ENCODE results near the gene CASK. TPM values are rescaled to one million over a fixed set of nuclear protein-coding genes. Genes with fewer than 3 reads are reported as not detected.

The CASK gene
- total and polyA plus RNA-seq, 9 of the 15 experiments (the other 6 are each of a cell fraction or from before 2014, with no cell fraction given) = 1.3 to 7.4 (median 5.2) TPM

DNA sequence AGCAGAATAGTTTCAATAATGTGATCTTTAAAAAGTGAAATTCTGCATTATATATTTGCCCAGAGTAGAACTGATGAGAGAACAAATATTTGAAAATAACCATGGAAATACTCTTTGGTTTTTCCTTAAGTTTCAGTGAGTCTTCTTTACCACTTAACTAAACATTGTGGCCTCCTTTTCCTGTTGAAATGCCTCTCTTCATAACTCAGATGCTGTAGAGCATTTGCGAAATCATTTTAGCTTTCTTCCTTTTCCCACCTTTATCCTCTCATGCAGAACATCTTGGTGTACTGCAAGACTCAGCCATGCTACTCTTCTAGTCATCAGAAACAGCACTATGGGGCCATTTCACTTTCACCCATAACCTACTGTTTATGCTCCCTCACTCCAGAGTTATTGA is 48.2 kb downstream of the CASK start:
- Histone ChIP-seq H3K9me3 (replicated peaks; ENCODE audit: control insufficient read depth, insufficient read depth, low read depth, low read length) (no peaks in the 10 kb centered on the region), H3K36me3 (ENCODE audit: control insufficient read depth, insufficient read depth, low read length) (no peaks in the 10 kb centered on the region), H2AFZ (ENCODE audit: low read depth, low read length) (no peak overlapping the region), H4K20me1 (replicated peaks; ENCODE audit: control insufficient read depth, insufficient read depth, low read length) (no peaks in the 10 kb centered on the region), H3K4me1 (replicated peaks in 1 of 2; ENCODE audit: control insufficient read depth in 2 of 2, insufficient read depth in 2 of 2, low read length in 2 of 2) (no peaks in the 10 kb centered on the region), H3K4me3 (no peak overlapping the region), H3K9ac (ENCODE audit: insufficient read depth in 1 of 2, low read depth in 2 of 2, low read length in 2 of 2) (no peak overlapping the region), H3K4me2 (ENCODE audit: insufficient read depth, low read length) (no peak overlapping the region), H3K27ac (ENCODE audit: extremely low read depth, low read depth, low read length) (no peak overlapping the region), H3K27me3 (ENCODE audit: control insufficient read depth in 2 of 2, insufficient read depth in 2 of 2, low read length in 2 of 2) (no peaks in the 10 kb centered on the region), H3K79me2 (ENCODE audit: control insufficient read depth, insufficient read depth, low read length) (no peaks in the 10 kb centered on the region), H3K9me1 (ENCODE audit: control insufficient read depth, insufficient read depth, low read length) (no peaks in the 10 kb centered on the region)
- no peak for FAIRE-seq
- DNase-seq (ENCODE audit: extremely low read depth in 1 of 4, low spot score in 3 of 4) = no peak
- ATAC-seq = no peak
- in situ Hi-C loops (cut with MboI) (no loop called here), intact Hi-C loops (cut with micrococcal nuclease) (no loop called here)
- no peak for TF ChIP-seq FOSL1 (tag; conservative IDR thresholded peaks at IDR 0.05)
- TF ChIP-seq, protein P1, sequence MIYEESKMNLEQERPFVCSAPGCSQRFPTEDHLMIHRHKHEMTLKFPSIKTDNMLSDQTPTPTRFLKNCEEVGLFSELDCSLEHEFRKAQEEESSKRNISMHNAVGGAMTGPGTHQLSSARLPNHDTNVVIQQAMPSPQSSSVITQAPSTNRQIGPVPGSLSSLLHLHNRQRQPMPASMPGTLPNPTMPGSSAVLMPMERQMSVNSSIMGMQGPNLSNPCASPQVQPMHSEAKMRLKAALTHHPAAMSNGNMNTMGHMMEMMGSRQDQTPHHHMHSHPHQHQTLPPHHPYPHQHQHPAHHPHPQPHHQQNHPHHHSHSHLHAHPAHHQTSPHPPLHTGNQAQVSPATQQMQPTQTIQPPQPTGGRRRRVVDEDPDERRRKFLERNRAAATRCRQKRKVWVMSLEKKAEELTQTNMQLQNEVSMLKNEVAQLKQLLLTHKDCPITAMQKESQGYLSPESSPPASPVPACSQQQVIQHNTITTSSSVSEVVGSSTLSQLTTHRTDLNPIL (CRISPR knock-in tag; IDR thresholded peaks at IDR 0.05) = no peak
- TF ChIP-seq KAT7 (CRISPR knock-in tag; IDR thresholded peaks at IDR 0.05; ENCODE audit: borderline replicate concordance) = no peak
- CTCF ChIA-PET (ENCODE audit: low intra/inter-chr PET ratio) = no interaction called here
- no CpG with 5 or more reads among the region's 1 CpG for WGBS (ENCODE audit: insufficient coverage, low coverage, missing lambda C conversion rate)
- POLR2A ChIA-PET = interaction anchor here (0.6 kb wide), 1 partner anchor 174 kb away, joined by 3 read pairs; no protein-coding TSS in a partner anchor
- no TSS peak for BruUV-seq (replicated peaks)

DNA sequence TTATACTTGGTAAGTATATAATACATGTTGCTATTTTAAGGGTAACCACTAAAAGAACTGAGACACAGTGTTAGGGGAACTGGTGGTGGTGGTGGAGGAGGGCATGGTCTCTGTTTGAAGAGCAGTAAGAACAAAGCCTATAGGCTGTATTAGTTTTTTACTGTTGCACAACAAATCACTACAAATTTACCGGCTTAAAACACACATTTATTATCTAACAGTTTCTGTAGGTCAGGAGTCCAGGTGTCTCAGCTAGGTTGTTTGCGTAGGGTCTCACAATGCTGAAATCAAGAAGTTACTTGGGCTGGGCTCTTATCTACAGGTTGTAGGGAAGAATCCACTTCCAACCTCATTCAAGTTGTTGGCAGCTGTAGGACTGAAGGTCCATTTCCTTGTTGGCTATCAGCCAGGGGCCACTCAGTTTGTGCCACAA is 52.6 kb downstream of the CASK start:
- H3K27me3 ChIP-seq (ENCODE audit: control insufficient read depth in 2 of 2, insufficient read depth in 2 of 2, low read length in 2 of 2) = no peaks in the 10 kb centered on the region
- in situ Hi-C loops (cut with MboI) (no loop called here), intact Hi-C loops (cut with micrococcal nuclease) (no loop called here)
- no peak for ATAC-seq
- H3K4me3 ChIP-seq = no peak overlapping the region
- no TSS peak for BruUV-seq (replicated peaks)
- H3K9me3 ChIP-seq (replicated peaks; ENCODE audit: control insufficient read depth, insufficient read depth, low read depth, low read length) = no peaks in the 10 kb centered on the region
- H2AFZ ChIP-seq (ENCODE audit: low read depth, low read length) = no peak overlapping the region
- H3K36me3 ChIP-seq (ENCODE audit: control insufficient read depth, insufficient read depth, low read length) = no peaks in the 10 kb centered on the region
- no peak for FAIRE-seq
- POLR2A ChIA-PET = no interaction called here
- H3K9me1 ChIP-seq (ENCODE audit: control insufficient read depth, insufficient read depth, low read length) = no peaks in the 10 kb centered on the region
- no peak overlapping the region for H3K27ac ChIP-seq (ENCODE audit: extremely low read depth, low read depth, low read length)
- no peaks in the 10 kb centered on the region for H4K20me1 ChIP-seq (replicated peaks; ENCODE audit: control insufficient read depth, insufficient read depth, low read length)
- DNase-seq (ENCODE audit: extremely low read depth in 1 of 4, low spot score in 3 of 4) = no peak
- 16% methylated on average over 2 of the region's 2 CpGs for WGBS (ENCODE audit: insufficient coverage, low coverage, missing lambda C conversion rate)
- no peaks in the 10 kb centered on the region for H3K4me1 ChIP-seq (replicated peaks in 1 of 2; ENCODE audit: control insufficient read depth in 2 of 2, insufficient read depth in 2 of 2, low read length in 2 of 2)
- H3K79me2 ChIP-seq (ENCODE audit: control insufficient read depth, insufficient read depth, low read length) = no peaks in the 10 kb centered on the region
- no peak overlapping the region for H3K9ac ChIP-seq (ENCODE audit: insufficient read depth in 1 of 2, low read depth in 2 of 2, low read length in 2 of 2)
- H3K4me2 ChIP-seq (ENCODE audit: insufficient read depth, low read length) = no peak overlapping the region
- CTCF ChIA-PET (ENCODE audit: low intra/inter-chr PET ratio) = no interaction called here
- TF ChIP-seq PTRF (tag; IDR thresholded peaks at IDR 0.05) = no peak
- TF ChIP-seq, protein P2, sequence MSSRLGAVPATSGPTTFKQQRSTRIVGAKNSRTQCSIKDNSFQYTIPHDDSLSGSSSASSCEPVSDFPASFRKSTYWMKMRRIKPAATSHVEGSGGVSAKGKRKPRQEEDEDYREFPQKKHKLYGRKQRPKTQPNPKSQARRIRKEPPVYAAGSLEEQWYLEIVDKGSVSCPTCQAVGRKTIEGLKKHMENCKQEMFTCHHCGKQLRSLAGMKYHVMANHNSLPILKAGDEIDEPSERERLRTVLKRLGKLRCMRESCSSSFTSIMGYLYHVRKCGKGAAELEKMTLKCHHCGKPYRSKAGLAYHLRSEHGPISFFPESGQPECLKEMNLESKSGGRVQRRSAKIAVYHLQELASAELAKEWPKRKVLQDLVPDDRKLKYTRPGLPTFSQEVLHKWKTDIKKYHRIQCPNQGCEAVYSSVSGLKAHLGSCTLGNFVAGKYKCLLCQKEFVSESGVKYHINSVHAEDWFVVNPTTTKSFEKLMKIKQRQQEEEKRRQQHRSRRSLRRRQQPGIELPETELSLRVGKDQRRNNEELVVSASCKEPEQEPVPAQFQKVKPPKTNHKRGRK (tag; IDR thresholded peaks at IDR 0.05) = no peak
- TF ChIP-seq, protein P3, sequence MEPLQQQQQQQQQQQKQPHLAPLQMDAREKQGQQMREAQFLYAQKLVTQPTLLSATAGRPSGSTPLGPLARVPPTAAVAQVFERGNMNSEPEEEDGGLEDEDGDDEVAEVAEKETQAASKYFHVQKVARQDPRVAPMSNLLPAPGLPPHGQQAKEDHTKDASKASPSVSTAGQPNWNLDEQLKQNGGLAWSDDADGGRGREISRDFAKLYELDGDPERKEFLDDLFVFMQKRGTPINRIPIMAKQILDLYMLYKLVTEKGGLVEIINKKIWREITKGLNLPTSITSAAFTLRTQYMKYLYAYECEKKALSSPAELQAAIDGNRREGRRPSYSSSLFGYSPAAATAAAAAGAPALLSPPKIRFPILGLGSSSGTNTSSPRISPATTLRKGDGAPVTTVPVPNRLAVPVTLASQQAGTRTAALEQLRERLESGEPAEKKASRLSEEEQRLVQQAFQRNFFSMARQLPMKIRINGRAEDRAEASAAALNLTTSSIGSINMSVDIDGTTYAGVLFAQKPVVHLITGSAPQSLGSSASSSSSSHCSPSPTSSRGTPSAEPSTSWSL (CRISPR knock-in tag; IDR thresholded peaks at IDR 0.05; ENCODE audit: borderline replicate concordance) = no peak
- TF ChIP-seq HNRNPUL1 (IDR thresholded peaks at IDR 0.05; ENCODE audit: low read length) = no peak
- no peak for TF ChIP-seq CREB1 (IDR thresholded peaks at IDR 0.05)
- TF ChIP-seq CREB1 (CRISPR knock-in tag; IDR thresholded peaks at IDR 0.05) = no peak
- TF ChIP-seq ZNF707 (CRISPR knock-in tag; conservative IDR thresholded peaks at IDR 0.05) = no peak
- no peak for TF ChIP-seq SETDB1 (IDR thresholded peaks at IDR 0.05; ENCODE audit: low read length)
- TF ChIP-seq ETS2 (tag; IDR thresholded peaks at IDR 0.05; ENCODE audit: borderline replicate concordance, poor library complexity, severe bottlenecking) = no peak
- no peak for TF ChIP-seq SUPT5H (IDR thresholded peaks at IDR 0.05)
- TF ChIP-seq EP400 (IDR thresholded peaks at IDR 0.05) = no peak
